ENCODE measurements around the gene CSMD2.

CSMD2 gene

GRCh38 chr1:33836911-33837310 is 328.1 kb downstream of the CSMD2 start:
- H4K20me1 ChIP-seq = no peaks in the 10 kb centered on the region
- H3K36me3 ChIP-seq = no peaks in the 10 kb centered on the region
- H3K4me1 ChIP-seq = no peaks in the 10 kb centered on the region
- TF ChIP-seq Cebpa-rat (IDR thresholded peaks at IDR 0.05) = no peak
- H3K27ac ChIP-seq = no peak overlapping the region
- H3K9ac ChIP-seq = no peak overlapping the region
- no peak overlapping the region for H3K4me3 ChIP-seq
- H3K9me3 ChIP-seq = no peaks in the 10 kb centered on the region
- H3K27me3 ChIP-seq = no peaks in the 10 kb centered on the region
- H3K4me2 ChIP-seq = no peak overlapping the region

- Histone ChIP-seq H4K20me1 (no peaks in the 10 kb centered on the region), H3K4me3 (no peak overlapping the region), H3K27me3 (no peaks in the 10 kb centered on the region), H3K27ac (no peak overlapping the region), H3K9me3 (peaks cover 19% of the 10 kb centered on the region), H3K9ac (no peak overlapping the region), H3K4me1 (no peaks in the 10 kb centered on the region), H3K4me2 (no peak overlapping the region), H3K36me3 (no peaks in the 10 kb centered on the region)
- TF ChIP-seq Cebpa-rat (IDR thresholded peaks at IDR 0.05) = no peak
Observed at GRCh38 chr1:33828654-33829053, 336.4 kb downstream of the CSMD2 start.

GRCh38 chr1:33828059-33828458 is 337.0 kb downstream of the CSMD2 start:
- TF ChIP-seq Cebpa-rat (IDR thresholded peaks at IDR 0.05) = no peak
- Histone ChIP-seq H3K4me3 (no peak overlapping the region), H3K27ac (no peak overlapping the region), H3K9ac (no peak overlapping the region), H3K9me3 (peaks cover 19% of the 10 kb centered on the region), H3K4me1 (no peaks in the 10 kb centered on the region), H3K4me2 (no peak overlapping the region), H4K20me1 (no peaks in the 10 kb centered on the region), H3K36me3 (no peaks in the 10 kb centered on the region), H3K27me3 (no peaks in the 10 kb centered on the region)

GRCh38 chr1:33826711-33827110 is 338.3 kb downstream of the CSMD2 start:
- peaks cover 19% of the 10 kb centered on the region for H3K9me3 ChIP-seq
- no peaks in the 10 kb centered on the region for H3K4me1 ChIP-seq
- H4K20me1 ChIP-seq = no peaks in the 10 kb centered on the region
- no peak overlapping the region for H3K4me2 ChIP-seq
- no peak for TF ChIP-seq Cebpa-rat (IDR thresholded peaks at IDR 0.05)
- no peaks in the 10 kb centered on the region for H3K27me3 ChIP-seq
- H3K4me3 ChIP-seq = no peak overlapping the region
- no peak overlapping the region for H3K27ac ChIP-seq
- H3K9ac ChIP-seq = no peak overlapping the region
- H3K36me3 ChIP-seq = no peaks in the 10 kb centered on the region

GRCh38 chr1:33826311-33826710 is 338.7 kb downstream of the CSMD2 start:
- H3K9ac ChIP-seq = no peak overlapping the region
- TF ChIP-seq Cebpa-rat (IDR thresholded peaks at IDR 0.05) = no peak
- H3K36me3 ChIP-seq = no peaks in the 10 kb centered on the region
- H3K27ac ChIP-seq = no peak overlapping the region
- peaks cover 19% of the 10 kb centered on the region for H3K9me3 ChIP-seq
- H3K27me3 ChIP-seq = no peaks in the 10 kb centered on the region
- no peaks in the 10 kb centered on the region for H3K4me1 ChIP-seq
- H3K4me3 ChIP-seq = no peak overlapping the region
- no peaks in the 10 kb centered on the region for H4K20me1 ChIP-seq
- no peak overlapping the region for H3K4me2 ChIP-seq

- no peaks in the 10 kb centered on the region for H3K36me3 ChIP-seq
- no peaks in the 10 kb centered on the region for H4K20me1 ChIP-seq
- no peak overlapping the region for H3K4me2 ChIP-seq
- no peak overlapping the region for H3K4me3 ChIP-seq
- H3K9ac ChIP-seq = no peak overlapping the region
- H3K4me1 ChIP-seq = no peaks in the 10 kb centered on the region
- H3K27me3 ChIP-seq = no peaks in the 10 kb centered on the region
- H3K27ac ChIP-seq = no peak overlapping the region
- TF ChIP-seq Cebpa-rat (IDR thresholded peaks at IDR 0.05) = no peak
- peaks cover 19% of the 10 kb centered on the region for H3K9me3 ChIP-seq
Observed at GRCh38 chr1:33825506-33825905, 339.5 kb downstream of the CSMD2 start.

- Histone ChIP-seq H3K4me2 (no peak overlapping the region), H3K9me3 (peaks cover 19% of the 10 kb centered on the region), H3K4me1 (no peaks in the 10 kb centered on the region), H3K27me3 (no peaks in the 10 kb centered on the region), H3K27ac (no peak overlapping the region), H4K20me1 (no peaks in the 10 kb centered on the region), H3K36me3 (no peaks in the 10 kb centered on the region), H3K9ac (no peak overlapping the region), H3K4me3 (no peak overlapping the region)
- no peak for TF ChIP-seq Cebpa-rat (IDR thresholded peaks at IDR 0.05)
Observed at GRCh38 chr1:33824971-33825370, 340.1 kb downstream of the CSMD2 start.

- no peaks in the 10 kb centered on the region for H3K36me3 ChIP-seq
- peaks cover 12% of the 10 kb centered on the region for H3K9me3 ChIP-seq
- no peak overlapping the region for H3K4me3 ChIP-seq
- no peaks in the 10 kb centered on the region for H3K27me3 ChIP-seq
- no peak overlapping the region for H3K9ac ChIP-seq
- H3K27ac ChIP-seq = no peak overlapping the region
- no peak for TF ChIP-seq Cebpa-rat (IDR thresholded peaks at IDR 0.05)
- H4K20me1 ChIP-seq = no peaks in the 10 kb centered on the region
- H3K4me1 ChIP-seq = no peaks in the 10 kb centered on the region
- no peak overlapping the region for H3K4me2 ChIP-seq
Observed at GRCh38 chr1:33824321-33824720, 340.7 kb downstream of the CSMD2 start.

- H4K20me1 ChIP-seq = no peaks in the 10 kb centered on the region
- no peaks in the 10 kb centered on the region for H3K36me3 ChIP-seq
- H3K4me1 ChIP-seq = no peaks in the 10 kb centered on the region
- H3K4me3 ChIP-seq = no peak overlapping the region
- no peak overlapping the region for H3K4me2 ChIP-seq
- peaks cover 7% of the 10 kb centered on the region for H3K9me3 ChIP-seq
- no peak overlapping the region for H3K9ac ChIP-seq
- no peaks in the 10 kb centered on the region for H3K27me3 ChIP-seq
- TF ChIP-seq Cebpa-rat (IDR thresholded peaks at IDR 0.05) = no peak
- no peak overlapping the region for H3K27ac ChIP-seq
Observed at GRCh38 chr1:33823830-33824229, 341.2 kb downstream of the CSMD2 start.

GRCh38 chr1:33823401-33823800 is 341.6 kb downstream of the CSMD2 start:
- no peak overlapping the region for H3K27ac ChIP-seq
- no peak overlapping the region for H3K9ac ChIP-seq
- no peaks in the 10 kb centered on the region for H3K4me1 ChIP-seq
- no peaks in the 10 kb centered on the region for H3K36me3 ChIP-seq
- H3K4me2 ChIP-seq = no peak overlapping the region
- no peaks in the 10 kb centered on the region for H3K27me3 ChIP-seq
- no peak overlapping the region for H3K4me3 ChIP-seq
- no peaks in the 10 kb centered on the region for H4K20me1 ChIP-seq
- H3K9me3 ChIP-seq = peaks cover 3% of the 10 kb centered on the region; the same call in 1 of the 2 replicates
- no peak for TF ChIP-seq Cebpa-rat (IDR thresholded peaks at IDR 0.05)

GRCh38 chr1:33822396-33822795 is 342.6 kb downstream of the CSMD2 start:
- H3K36me3 ChIP-seq = no peaks in the 10 kb centered on the region

More at GRCh38 chr1:33822396-33822795, 342.6 kb downstream of the CSMD2 start:
- no peaks in the 10 kb centered on the region for H4K20me1 ChIP-seq
- H3K4me1 ChIP-seq = no peaks in the 10 kb centered on the region
- H3K9ac ChIP-seq = no peak overlapping the region
- no peaks in the 10 kb centered on the region for H3K9me3 ChIP-seq
- no peak overlapping the region for H3K27ac ChIP-seq
- no peaks in the 10 kb centered on the region for H3K27me3 ChIP-seq
- no peak for TF ChIP-seq Cebpa-rat (IDR thresholded peaks at IDR 0.05)
- H3K4me3 ChIP-seq = no peak overlapping the region
- no peak overlapping the region for H3K4me2 ChIP-seq
